Astrocyte of the spinal cord (primary cell): ENCODE data around the gene ACER3.
"Not testable (repeated sequence)": the region's sequence is repeated elsewhere in the genome, so short reads cannot be mapped to it uniquely, and the experiment has no call there.

Experiments
- DNase-seq: peaks from one replicate; pipeline ENCODE4 v3.0.0; 2011; ENCODE audit warnings: low read depth, low spot score
- H3K4me3 ChIP-seq: 2 replicates; pipeline ENCODE4 v1.5.1; 2011; ENCODE audit warnings: low read depth, mild to moderate bottlenecking, low read length, moderate library complexity
- CTCF ChIP-seq: IDR thresholded peaks from 2 replicates; pipeline ENCODE4 v1.5.1; 2012; ENCODE audit warnings: low read depth, mild to moderate bottlenecking, low read length, inconsistent platforms
- in situ Hi-C: cut with HindIII; loops from 2 replicates; pipeline ENCODE4 v1.10.0; 2017; ENCODE audit warnings: low sequenced_read_pairs

The ACER3 gene

GRCh38 chr11:76845069-76845468, 15.6 kb upstream of the ACER3 start:
- TF ChIP-seq CTCF, result no peak
- no peak for DNase-seq
- no peak overlapping the region for H3K4me3 ChIP-seq
- in situ Hi-C loops, result no loop called here

- no peak overlapping the region for H3K4me3 ChIP-seq
- in situ Hi-C loops, result no loop called here
- no peak for DNase-seq
- no peak for TF ChIP-seq CTCF
These were observed 14.3 kb upstream of the ACER3 start for GRCh38 chr11:76846441-76846840.

- in situ Hi-C loops, result no loop called here
- H3K4me3 ChIP-seq, result no peak overlapping the region
- DNase-seq, result no peak
- no peak for TF ChIP-seq CTCF
These were observed 11.3 kb upstream of the ACER3 start for GRCh38 chr11:76849376-76849775.

- in situ Hi-C loops, result no loop called here
- no peak overlapping the region for H3K4me3 ChIP-seq
- no peak for TF ChIP-seq CTCF
- DNase-seq, result no peak
These were observed 10.6 kb upstream of the ACER3 start for GRCh38 chr11:76850130-76850529.

GRCh38 chr11:76850815-76851214, 9.9 kb upstream of the ACER3 start:
- no peak for DNase-seq
- no peak for TF ChIP-seq CTCF
- H3K4me3 ChIP-seq, result no peak overlapping the region
- in situ Hi-C loops, result no loop called here

GRCh38 chr11:76854709-76855108, 6.0 kb upstream of the ACER3 start:
- no peak for DNase-seq
- no peak overlapping the region for H3K4me3 ChIP-seq
- in situ Hi-C loops, result no loop called here
- TF ChIP-seq CTCF, result no peak

GRCh38 chr11:76855670-76856069, 5.0 kb upstream of the ACER3 start:
- in situ Hi-C loops, H3K4me3 ChIP-seq, DNase-seq: not testable (repeated sequence)
